ENCODE results near the gene PPARA. TPM values are rescaled to one million over a fixed set of nuclear protein-coding genes. Genes with fewer than 3 reads are reported as not detected.

PPARA gene
- total RNA-seq, 1 donor from 2014 or later, result 1.8 TPM

GRCh38 chr22:46201059-46201757 lies 50.9 kb downstream of the PPARA start:
- DNase-seq, result no peak
- TF ChIP-seq, protein P1, sequence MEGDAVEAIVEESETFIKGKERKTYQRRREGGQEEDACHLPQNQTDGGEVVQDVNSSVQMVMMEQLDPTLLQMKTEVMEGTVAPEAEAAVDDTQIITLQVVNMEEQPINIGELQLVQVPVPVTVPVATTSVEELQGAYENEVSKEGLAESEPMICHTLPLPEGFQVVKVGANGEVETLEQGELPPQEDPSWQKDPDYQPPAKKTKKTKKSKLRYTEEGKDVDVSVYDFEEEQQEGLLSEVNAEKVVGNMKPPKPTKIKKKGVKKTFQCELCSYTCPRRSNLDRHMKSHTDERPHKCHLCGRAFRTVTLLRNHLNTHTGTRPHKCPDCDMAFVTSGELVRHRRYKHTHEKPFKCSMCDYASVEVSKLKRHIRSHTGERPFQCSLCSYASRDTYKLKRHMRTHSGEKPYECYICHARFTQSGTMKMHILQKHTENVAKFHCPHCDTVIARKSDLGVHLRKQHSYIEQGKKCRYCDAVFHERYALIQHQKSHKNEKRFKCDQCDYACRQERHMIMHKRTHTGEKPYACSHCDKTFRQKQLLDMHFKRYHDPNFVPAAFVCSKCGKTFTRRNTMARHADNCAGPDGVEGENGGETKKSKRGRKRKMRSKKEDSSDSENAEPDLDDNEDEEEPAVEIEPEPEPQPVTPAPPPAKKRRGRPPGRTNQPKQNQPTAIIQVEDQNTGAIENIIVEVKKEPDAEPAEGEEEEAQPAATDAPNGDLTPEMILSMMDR (IDR thresholded peaks at IDR 0.05; ENCODE audit: partially characterized antibody, unreplicated experiment), result no peak
- peaks cover 1% of the 10 kb centered on the region for H3K9me3 Mint-ChIP-seq (ENCODE audit: unreplicated experiment)
- H3K4me3 Mint-ChIP-seq (ENCODE audit: unreplicated experiment), result no peak overlapping the region
- peaks cover 2% of the 10 kb centered on the region for H3K27me3 Mint-ChIP-seq (ENCODE audit: unreplicated experiment)
- H3K36me3 Mint-ChIP-seq (ENCODE audit: unreplicated experiment), result peaks cover 5% of the 10 kb centered on the region
- no peaks in the 10 kb centered on the region for H3K4me1 Mint-ChIP-seq (ENCODE audit: low read depth, unreplicated experiment)
- no peak overlapping the region for H3K27ac Mint-ChIP-seq (ENCODE audit: unreplicated experiment)

- TF ChIP-seq, protein P1 (IDR thresholded peaks at IDR 0.05; ENCODE audit: partially characterized antibody, unreplicated experiment), result no peak
- peaks cover 2% of the 10 kb centered on the region for H3K27me3 Mint-ChIP-seq (ENCODE audit: unreplicated experiment)
- DNase-seq, result no peak
- no peaks in the 10 kb centered on the region for H3K4me1 Mint-ChIP-seq (ENCODE audit: low read depth, unreplicated experiment)
- no peak overlapping the region for H3K4me3 Mint-ChIP-seq (ENCODE audit: unreplicated experiment)
- H3K9me3 Mint-ChIP-seq (ENCODE audit: unreplicated experiment), result peaks cover 1% of the 10 kb centered on the region
- peaks cover 5% of the 10 kb centered on the region for H3K36me3 Mint-ChIP-seq (ENCODE audit: unreplicated experiment)
- H3K27ac Mint-ChIP-seq (ENCODE audit: unreplicated experiment), result no peak overlapping the region
Measured at GRCh38 chr22:46202897-46203600, 52.7 kb downstream of the PPARA start.

GRCh38 chr22:46203601-46203980 lies 53.3 kb downstream of the PPARA start:
- no peak overlapping the region for H3K27ac Mint-ChIP-seq (ENCODE audit: unreplicated experiment)
- DNase-seq, result no peak
- TF ChIP-seq, protein P1 (IDR thresholded peaks at IDR 0.05; ENCODE audit: partially characterized antibody, unreplicated experiment), result no peak
- H3K27me3 Mint-ChIP-seq (ENCODE audit: unreplicated experiment), result peaks cover 2% of the 10 kb centered on the region
- peaks cover 7% of the 10 kb centered on the region for H3K36me3 Mint-ChIP-seq (ENCODE audit: unreplicated experiment)
- peaks cover 1% of the 10 kb centered on the region for H3K9me3 Mint-ChIP-seq (ENCODE audit: unreplicated experiment)
- H3K4me3 Mint-ChIP-seq (ENCODE audit: unreplicated experiment), result no peak overlapping the region
- no peaks in the 10 kb centered on the region for H3K4me1 Mint-ChIP-seq (ENCODE audit: low read depth, unreplicated experiment)

DNA sequence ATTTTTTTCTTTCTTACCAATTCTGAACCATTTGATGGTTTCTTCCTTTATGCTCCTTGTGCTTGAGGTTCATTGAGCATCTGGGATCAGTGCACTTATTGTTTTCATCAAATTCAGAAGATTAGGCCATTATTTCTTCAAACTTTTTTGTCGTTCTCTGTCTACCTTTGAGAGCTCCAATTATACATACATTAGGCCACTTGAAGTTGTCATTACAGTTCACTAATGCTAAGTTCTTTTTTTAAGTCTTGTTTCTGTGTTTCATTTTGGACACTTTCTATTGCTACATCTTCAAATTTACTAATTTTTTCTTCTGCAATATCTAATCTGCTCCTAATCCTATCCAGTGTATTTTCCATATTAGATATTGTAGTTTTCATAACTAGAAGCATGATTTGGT lies 58.9 kb downstream of the PPARA start:
- peaks cover 3% of the 10 kb centered on the region for H3K9me3 Mint-ChIP-seq (ENCODE audit: unreplicated experiment)

More for the DNA sequence above, 58.9 kb downstream of the PPARA start:
- TF ChIP-seq, protein P1 (IDR thresholded peaks at IDR 0.05; ENCODE audit: partially characterized antibody, unreplicated experiment), result no peak
- Mint-ChIP-seq H3K27ac (ENCODE audit: unreplicated experiment) (no peak overlapping the region), H3K27me3 (ENCODE audit: unreplicated experiment) (no peaks in the 10 kb centered on the region), H3K4me3 (ENCODE audit: unreplicated experiment) (no peak overlapping the region), H3K36me3 (ENCODE audit: unreplicated experiment) (peaks cover 24% of the 10 kb centered on the region), H3K4me1 (ENCODE audit: low read depth, unreplicated experiment) (no peaks in the 10 kb centered on the region)
- no peak for DNase-seq
